KMS-11 (cell line): Measurements from ENCODE around the gene SCML1.

ENCODE experiments used
- H2AFZ ChIP-seq: fragments of 200-600 bp; sonication (generic); 2 replicates; pipeline ENCODE4 v1.6.1; 2016; ENCODE audit warnings: antibody characterized with exemption, mixed run types, low read depth
- H3K27ac ChIP-seq: fragments of 200-600 bp; sonication (generic); 2 replicates; pipeline ENCODE4 v1.6.1; 2016; ENCODE audit warnings: mild to moderate bottlenecking, mixed run types
- H3K27me3 ChIP-seq: fragments of 200-600 bp; sonication (generic); 2 replicates; pipeline ENCODE4 v1.6.1; 2017; ENCODE audit warnings: mild to moderate bottlenecking, low read depth, mixed run types, moderate library complexity; ENCODE audit not compliant: insufficient read depth
- H3K36me3 ChIP-seq: fragments of 200-600 bp; sonication (generic); 2 replicates; pipeline ENCODE4 v1.6.1; 2017; ENCODE audit warnings: mild to moderate bottlenecking, mixed run types; ENCODE audit not compliant: insufficient read depth
- H3K4me1 ChIP-seq: fragments of 200-600 bp; sonication (generic); 2 replicates; pipeline ENCODE4 v1.6.1; 2016; ENCODE audit warnings: mild to moderate bottlenecking, low read depth, mixed run types; ENCODE audit not compliant: poor library complexity, severe bottlenecking
- H3K4me2 ChIP-seq: fragments of 200-600 bp; sonication (generic); 2 replicates; pipeline ENCODE4 v1.7.0; 2016; ENCODE audit warnings: mild to moderate bottlenecking, mixed run types
- H3K4me3 ChIP-seq: fragments of 200-600 bp; sonication (generic); IDR thresholded peaks from 2 replicates; pipeline ENCODE4 v1.6.1; 2017; ENCODE audit warnings: low read depth, low read length, mixed read lengths; ENCODE audit not compliant: insufficient read depth
- H3K79me2 ChIP-seq: fragments of 200-600 bp; sonication (generic); 2 replicates; pipeline ENCODE4 v1.6.1; 2016; ENCODE audit warnings: low read depth, mixed run types; ENCODE audit not compliant: insufficient read depth
- H3K9ac ChIP-seq: fragments of 200-600 bp; sonication (generic); 2 replicates; pipeline ENCODE4 v1.6.1; 2016; ENCODE audit warnings: mild to moderate bottlenecking, mixed run types
- H4K20me1 ChIP-seq: fragments of 200-600 bp; sonication (generic); 2 replicates; pipeline ENCODE4 v1.6.1; 2016; ENCODE audit warnings: mild to moderate bottlenecking, mixed run types; ENCODE audit not compliant: insufficient read depth
- TF ChIP-seq, protein P1 (sequence below): fragments of 200-600 bp; sonication (generic); conservative IDR thresholded peaks from 2 replicates; pipeline ENCODE4 v1.6.1; 2017; ENCODE audit warnings: low read depth, mild to moderate bottlenecking, antibody characterized with exemption, low read length, moderate library complexity, mixed read lengths

Gene SCML1

DNA sequence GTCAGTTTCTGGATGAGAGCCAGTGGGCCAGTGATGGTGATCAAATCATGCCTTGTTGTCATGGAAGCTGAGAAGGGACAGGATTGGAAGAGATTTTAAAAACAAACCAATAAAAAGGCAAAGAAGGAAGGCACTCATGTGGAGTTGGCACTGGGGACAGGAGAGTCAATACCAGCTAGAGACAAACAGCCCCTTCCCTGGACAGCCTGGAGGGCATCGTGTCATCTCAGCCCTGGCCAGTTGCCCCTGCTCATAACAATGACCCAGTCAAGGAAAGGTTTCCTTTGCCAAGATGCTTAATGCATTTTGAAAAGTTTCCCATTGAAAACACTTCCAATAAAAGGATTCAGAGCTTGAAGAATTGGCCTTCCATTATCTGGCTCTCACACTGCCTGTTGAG lies 55.5 kb downstream of the SCML1 start:
- TF ChIP-seq, protein P1, sequence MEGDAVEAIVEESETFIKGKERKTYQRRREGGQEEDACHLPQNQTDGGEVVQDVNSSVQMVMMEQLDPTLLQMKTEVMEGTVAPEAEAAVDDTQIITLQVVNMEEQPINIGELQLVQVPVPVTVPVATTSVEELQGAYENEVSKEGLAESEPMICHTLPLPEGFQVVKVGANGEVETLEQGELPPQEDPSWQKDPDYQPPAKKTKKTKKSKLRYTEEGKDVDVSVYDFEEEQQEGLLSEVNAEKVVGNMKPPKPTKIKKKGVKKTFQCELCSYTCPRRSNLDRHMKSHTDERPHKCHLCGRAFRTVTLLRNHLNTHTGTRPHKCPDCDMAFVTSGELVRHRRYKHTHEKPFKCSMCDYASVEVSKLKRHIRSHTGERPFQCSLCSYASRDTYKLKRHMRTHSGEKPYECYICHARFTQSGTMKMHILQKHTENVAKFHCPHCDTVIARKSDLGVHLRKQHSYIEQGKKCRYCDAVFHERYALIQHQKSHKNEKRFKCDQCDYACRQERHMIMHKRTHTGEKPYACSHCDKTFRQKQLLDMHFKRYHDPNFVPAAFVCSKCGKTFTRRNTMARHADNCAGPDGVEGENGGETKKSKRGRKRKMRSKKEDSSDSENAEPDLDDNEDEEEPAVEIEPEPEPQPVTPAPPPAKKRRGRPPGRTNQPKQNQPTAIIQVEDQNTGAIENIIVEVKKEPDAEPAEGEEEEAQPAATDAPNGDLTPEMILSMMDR = no peak
- H3K4me1 ChIP-seq = no peaks in the 10 kb centered on the region
- H3K4me2 ChIP-seq = no peak overlapping the region
- H3K4me3 ChIP-seq = no peak overlapping the region
- H3K27me3 ChIP-seq = no peaks in the 10 kb centered on the region
- no peaks in the 10 kb centered on the region for H3K79me2 ChIP-seq
- no peak overlapping the region for H2AFZ ChIP-seq
- H3K27ac ChIP-seq = no peak overlapping the region
- no peaks in the 10 kb centered on the region for H4K20me1 ChIP-seq
- no peak overlapping the region for H3K9ac ChIP-seq
- H3K36me3 ChIP-seq = no peaks in the 10 kb centered on the region

DNA sequence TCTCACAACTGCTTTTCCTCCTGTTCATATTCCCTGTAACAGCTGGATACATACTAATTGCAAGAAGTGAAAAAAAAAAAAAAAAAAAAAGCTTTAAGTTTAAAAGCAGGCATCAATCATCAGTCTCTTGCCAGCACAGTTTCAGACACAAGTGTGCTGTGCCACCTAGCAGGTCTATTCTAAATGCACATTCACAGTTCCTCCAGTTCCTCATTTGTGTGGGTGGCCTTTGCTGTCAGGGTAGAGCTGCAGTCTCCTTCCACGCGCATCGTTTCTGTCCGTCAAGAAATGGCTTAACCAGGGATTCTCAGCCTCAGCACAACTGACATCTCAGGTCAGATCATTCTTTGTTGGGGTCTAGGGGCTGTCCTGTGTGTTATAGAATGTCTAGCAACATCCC lies 61.6 kb downstream of the SCML1 start:
- H3K4me2 ChIP-seq = no peak overlapping the region
- H3K36me3 ChIP-seq = no peaks in the 10 kb centered on the region
- no peaks in the 10 kb centered on the region for H3K4me1 ChIP-seq
- no peak overlapping the region for H3K4me3 ChIP-seq
- TF ChIP-seq, protein P1 = no peak
- no peak overlapping the region for H3K9ac ChIP-seq
- H3K27ac ChIP-seq = no peak overlapping the region
- no peaks in the 10 kb centered on the region for H3K27me3 ChIP-seq
- no peak overlapping the region for H2AFZ ChIP-seq
- no peaks in the 10 kb centered on the region for H4K20me1 ChIP-seq
- H3K79me2 ChIP-seq = no peaks in the 10 kb centered on the region

DNA sequence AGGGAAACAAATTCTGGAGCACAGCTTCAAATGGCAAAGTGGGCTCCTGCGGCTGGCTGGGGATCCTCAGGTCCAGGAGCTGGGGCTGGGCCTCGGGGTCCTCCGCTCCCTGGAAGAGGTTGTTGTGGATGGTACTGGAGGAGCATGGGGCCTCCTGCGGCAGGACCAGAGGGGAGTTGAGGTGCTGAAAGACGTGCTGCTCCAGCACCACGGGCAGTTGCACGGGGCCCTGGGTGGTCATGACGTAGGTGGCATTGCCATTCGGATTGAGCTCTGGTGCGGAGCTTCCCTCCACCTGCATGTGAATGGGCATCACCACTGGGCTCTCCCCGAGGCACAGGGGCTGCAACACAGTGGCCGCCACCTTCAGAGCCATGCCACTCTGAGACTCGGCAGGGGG lies 64.1 kb downstream of the SCML1 start:
- H4K20me1 ChIP-seq = no peaks in the 10 kb centered on the region
- no peaks in the 10 kb centered on the region for H3K4me1 ChIP-seq
- H3K79me2 ChIP-seq = no peaks in the 10 kb centered on the region
- H3K36me3 ChIP-seq = no peaks in the 10 kb centered on the region
- no peak overlapping the region for H3K27ac ChIP-seq
- no peak overlapping the region for H3K4me3 ChIP-seq
- H3K9ac ChIP-seq = no peak overlapping the region
- no peak overlapping the region for H2AFZ ChIP-seq
- TF ChIP-seq, protein P1 = no peak
- no peak overlapping the region for H3K4me2 ChIP-seq
- H3K27me3 ChIP-seq = no peaks in the 10 kb centered on the region

DNA sequence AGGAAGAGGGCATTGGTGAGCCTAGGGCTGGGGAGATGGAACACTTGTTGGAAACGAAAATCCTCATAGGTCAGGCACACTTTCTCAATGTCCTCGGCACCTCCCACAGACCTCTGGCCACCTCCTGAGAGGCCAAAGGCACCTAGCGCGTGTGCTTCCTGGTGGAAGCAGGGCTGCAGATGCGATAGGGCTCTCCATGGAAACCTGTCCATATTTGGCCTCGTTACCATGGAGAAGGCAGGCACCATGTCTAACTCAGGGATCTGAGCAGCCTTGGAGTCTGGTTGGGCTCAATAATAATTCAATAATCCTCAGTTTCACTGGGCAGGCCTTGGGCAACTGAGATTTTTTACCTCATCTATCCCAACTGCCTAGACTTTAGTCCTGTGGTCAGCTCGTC lies 65.5 kb downstream of the SCML1 start:
- H3K27ac ChIP-seq = no peak overlapping the region
- H2AFZ ChIP-seq = no peak overlapping the region
- H3K27me3 ChIP-seq = no peaks in the 10 kb centered on the region
- H3K9ac ChIP-seq = no peak overlapping the region
- H3K4me2 ChIP-seq = no peak overlapping the region
- H4K20me1 ChIP-seq = no peaks in the 10 kb centered on the region
- H3K36me3 ChIP-seq = no peaks in the 10 kb centered on the region
- no peak overlapping the region for H3K4me3 ChIP-seq
- TF ChIP-seq, protein P1 = no peak
- H3K4me1 ChIP-seq = no peaks in the 10 kb centered on the region
- no peaks in the 10 kb centered on the region for H3K79me2 ChIP-seq

DNA sequence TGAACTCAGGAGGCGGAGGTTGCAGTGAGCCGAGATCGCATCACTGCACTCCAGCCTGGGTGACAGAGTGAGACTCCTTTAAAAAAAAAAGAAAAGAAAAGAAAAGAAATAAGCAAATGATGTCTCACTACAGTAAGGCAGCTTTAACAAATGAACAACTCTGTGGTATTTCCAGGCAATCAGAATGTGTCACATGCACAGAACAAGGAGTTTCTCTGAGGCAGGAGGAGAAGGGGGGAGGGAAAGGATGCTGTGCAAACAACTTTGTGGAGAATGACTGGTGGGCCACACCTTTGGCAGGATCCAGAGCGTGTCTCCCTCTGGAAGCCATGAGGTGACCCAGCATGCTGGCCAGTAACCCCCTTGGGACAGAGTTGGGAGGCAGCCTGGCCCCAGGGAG lies 66.2 kb downstream of the SCML1 start:
- H2AFZ ChIP-seq = no peak overlapping the region
- TF ChIP-seq, protein P1 = no peak
- H3K4me2 ChIP-seq = no peak overlapping the region
- no peaks in the 10 kb centered on the region for H3K36me3 ChIP-seq
- no peaks in the 10 kb centered on the region for H3K4me1 ChIP-seq
- H4K20me1 ChIP-seq = no peaks in the 10 kb centered on the region
- H3K4me3 ChIP-seq = no peak overlapping the region
- no peaks in the 10 kb centered on the region for H3K79me2 ChIP-seq
- H3K27me3 ChIP-seq = no peaks in the 10 kb centered on the region
- no peak overlapping the region for H3K9ac ChIP-seq
- no peak overlapping the region for H3K27ac ChIP-seq
